Activated effector memory CD4-positive, alpha-beta T cell treated with Interleukin-2 at 50 U/mL for 16 hours (primary cell): ENCODE measurements around the gene IMPDH1.
"Not testable (repeated sequence)": the region's sequence is repeated elsewhere in the genome, so short reads cannot be mapped to it uniquely, and the experiment has no call there.

Experiments used
- DNase-seq: peaks from one replicate; pipeline ENCODE4 v3.0.0-alpha.2; 2020

Gene IMPDH1

GRCh38 chr7:128409596-128410450 lies at the start of gene IMPDH1:
TSS of gene IMPDH1 (minus strand) at chr7:128409982. CDS start at chr7:128409901, 81 bp downstream.
- DNase-seq: peak; percentile 85

GRCh38 chr7:128459394-128459878 lies 49.7 kb upstream of the IMPDH1 start:
- peak; percentile 61 for DNase-seq

GRCh38 chr7:128458956-128459355 lies 49.2 kb upstream of the IMPDH1 start:
- no peak for DNase-seq

GRCh38 chr7:128457385-128457784 lies 47.6 kb upstream of the IMPDH1 start:
- not testable (repeated sequence) for DNase-seq

- no peak for DNase-seq
Measured at GRCh38 chr7:128456255-128456725, 46.5 kb upstream of the IMPDH1 start.

GRCh38 chr7:128455543-128456254 lies 45.9 kb upstream of the IMPDH1 start, which contains the start of gene HILPDA:
TSS of gene HILPDA (plus strand) at chr7:128455878. CDS start at chr7:128457269, 1,391 bp downstream.
- DNase-seq: peak; percentile 92

GRCh38 chr7:128454808-128455542 lies 45.2 kb upstream of the IMPDH1 start:
- DNase-seq: no peak

GRCh38 chr7:128453836-128454804 lies 44.3 kb upstream of the IMPDH1 start:
- DNase-seq: no peak

- DNase-seq: no peak
Measured at GRCh38 chr7:128452552-128452951, 42.8 kb upstream of the IMPDH1 start.

GRCh38 chr7:128450913-128451312 lies 41.1 kb upstream of the IMPDH1 start:
- no peak for DNase-seq

GRCh38 chr7:128450409-128450808 lies 40.6 kb upstream of the IMPDH1 start:
- DNase-seq: no peak

GRCh38 chr7:128448751-128449302 lies 39.0 kb upstream of the IMPDH1 start:
- no peak for DNase-seq

GRCh38 chr7:128447941-128448564 lies 38.3 kb upstream of the IMPDH1 start:
- no peak for DNase-seq

- no peak for DNase-seq
Measured at GRCh38 chr7:128446306-128446705, 36.5 kb upstream of the IMPDH1 start.

- DNase-seq: no peak
Measured at GRCh38 chr7:128443831-128444600, 34.2 kb upstream of the IMPDH1 start.

- no peak for DNase-seq
Measured at GRCh38 chr7:128442356-128442755, 32.6 kb upstream of the IMPDH1 start.

GRCh38 chr7:128437426-128438332 lies 27.9 kb upstream of the IMPDH1 start:
- DNase-seq: no peak

GRCh38 chr7:128435327-128435686 lies 25.5 kb upstream of the IMPDH1 start:
- DNase-seq: no peak
